ENCODE results near the gene ACTL10. TPM values are rescaled to one million over a fixed set of nuclear protein-coding genes. Genes with fewer than 3 reads are reported as not detected.
A peak's percentile ranks its signal among the peaks of the same experiment; 100 is the strongest.

The ACTL10 gene
- total RNA-seq, 1 donor from 2014 or later: 0.82 TPM

DNA sequence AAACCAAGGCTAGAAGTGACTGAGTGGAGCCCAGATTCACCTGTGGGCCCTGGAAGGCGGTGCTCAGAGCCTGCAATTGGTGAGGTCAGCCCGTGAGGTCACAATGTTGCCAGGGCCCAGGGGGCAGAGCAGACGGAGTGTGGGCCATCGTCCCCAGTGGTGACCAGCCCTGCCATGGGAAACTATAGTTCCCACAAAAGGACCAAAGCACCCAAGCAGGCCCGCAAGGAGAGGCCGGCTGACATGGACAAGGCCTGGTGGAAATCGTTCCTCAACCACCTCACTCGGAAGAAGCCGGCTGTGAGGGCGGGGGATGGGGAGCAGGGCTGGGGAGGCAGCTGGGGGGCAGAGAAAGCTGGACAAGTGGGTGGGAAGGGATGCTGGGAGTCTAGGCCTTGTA, 4.6 kb upstream of the ACTL10 start, which contains the start of gene C20orf144:
C20orf144 (plus strand) TSS at position 156 of the 400 bp plus-strand sequence; CDS start at position 175, 19 bp downstream.
- FAIRE-seq (no peak), DNase-seq (ENCODE audit: low spot score in 2 of 2) (no peak)

DNA sequence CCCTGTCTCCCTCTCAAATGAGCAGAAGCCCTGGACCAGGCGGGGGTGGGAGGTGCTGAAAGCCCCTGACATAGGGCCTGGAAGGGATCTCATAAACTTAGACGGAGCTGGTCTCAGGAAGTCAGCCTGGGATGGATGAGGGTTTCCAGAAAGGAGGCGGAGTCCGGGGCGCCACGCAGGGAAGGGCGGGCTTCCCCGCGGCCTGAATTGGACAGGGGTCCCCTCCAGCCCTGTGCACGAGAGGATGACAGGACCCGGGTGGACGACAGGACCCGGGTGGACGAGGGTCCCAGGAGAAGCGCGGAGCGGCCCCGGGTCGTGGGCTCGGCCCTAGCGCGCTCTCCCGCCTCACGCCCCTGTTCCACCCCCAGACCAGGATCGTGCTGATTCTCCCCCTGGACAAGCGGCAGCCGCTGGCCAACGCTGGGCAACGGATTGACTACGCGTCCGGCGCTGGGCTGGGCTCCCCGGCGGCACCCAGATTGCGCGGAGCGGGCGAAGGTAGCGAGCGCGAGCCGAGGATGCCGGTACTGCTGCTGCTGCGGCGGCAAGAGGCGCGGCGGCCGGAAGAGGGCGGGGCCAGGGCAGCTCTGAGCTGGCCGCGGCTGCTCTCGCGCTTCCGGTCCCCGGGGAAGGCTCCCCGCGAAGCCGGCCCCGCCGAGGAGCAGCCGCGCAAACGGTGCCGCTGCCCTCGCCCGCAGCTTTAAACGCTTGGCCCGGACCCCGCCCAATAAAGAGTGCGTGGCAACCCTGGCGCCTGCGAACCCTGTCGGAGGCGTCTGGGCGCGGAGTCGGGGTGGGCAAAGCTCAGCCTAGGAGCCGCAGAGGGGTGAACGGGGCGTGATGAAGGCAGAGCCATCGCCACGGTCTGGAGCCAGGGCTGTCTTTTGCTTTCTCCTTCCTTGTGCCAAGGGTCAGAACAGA, 3.3 kb upstream of the ACTL10 start:
- DNase-seq (ENCODE audit: low spot score in 2 of 2) (peak; percentile 85 to 89), FAIRE-seq (no peak)

DNA sequence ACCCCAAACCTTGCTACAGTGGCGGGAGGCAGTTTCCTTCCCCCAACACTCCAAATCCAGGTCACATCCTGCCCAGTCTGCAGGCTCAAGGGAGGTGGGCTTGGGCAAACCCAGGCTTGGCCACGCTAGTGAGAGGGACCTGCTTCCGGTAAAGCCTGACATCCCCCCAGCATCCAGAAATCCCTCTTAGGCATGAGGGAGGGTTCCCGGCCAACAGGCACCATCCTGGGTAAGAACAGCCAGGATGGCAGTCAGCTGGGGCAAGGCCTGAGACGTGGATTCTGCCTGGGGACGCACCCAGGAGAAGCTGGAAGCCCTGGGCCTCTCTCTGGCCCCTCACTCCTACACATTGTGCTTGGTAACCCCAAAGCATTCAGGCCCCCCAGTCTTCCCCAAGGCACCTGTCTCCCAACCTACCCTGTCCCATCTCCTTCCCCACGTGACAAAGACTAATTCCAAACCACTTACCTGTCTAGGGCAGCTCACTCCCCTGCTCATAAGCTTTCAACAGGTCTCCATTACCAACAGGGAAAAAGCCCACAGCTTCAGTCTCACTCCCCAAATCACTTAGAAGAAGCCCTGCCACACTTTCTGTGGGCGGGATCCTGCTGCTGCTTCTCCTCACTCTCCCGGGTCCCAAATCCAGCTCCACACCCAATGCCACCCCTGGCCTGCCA, 2.5 kb upstream of the ACTL10 start:
- DNase-seq (ENCODE audit: low spot score in 2 of 2) (no peak), FAIRE-seq (no peak)

DNA sequence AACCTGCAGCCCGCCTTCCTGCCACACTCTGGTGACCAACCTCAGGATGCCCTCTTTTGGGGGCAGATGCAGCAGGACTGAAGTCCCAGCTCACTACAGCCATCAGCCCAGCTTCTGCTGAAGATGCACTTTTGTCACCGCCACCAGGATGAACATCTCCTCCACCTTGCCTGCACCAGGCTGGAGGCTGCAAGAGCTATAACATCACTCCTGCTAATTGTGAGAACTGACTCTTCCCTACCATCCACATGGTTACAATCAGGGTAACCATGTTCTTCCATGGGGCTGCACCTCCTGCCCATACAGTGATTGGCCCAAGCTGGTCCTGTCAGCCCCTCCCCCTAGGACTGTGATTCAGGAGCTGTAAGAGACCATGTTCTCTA, 2.0 kb upstream of the ACTL10 start:
- FAIRE-seq: no peak
- no peak for DNase-seq (ENCODE audit: low spot score in 2 of 2)

DNA sequence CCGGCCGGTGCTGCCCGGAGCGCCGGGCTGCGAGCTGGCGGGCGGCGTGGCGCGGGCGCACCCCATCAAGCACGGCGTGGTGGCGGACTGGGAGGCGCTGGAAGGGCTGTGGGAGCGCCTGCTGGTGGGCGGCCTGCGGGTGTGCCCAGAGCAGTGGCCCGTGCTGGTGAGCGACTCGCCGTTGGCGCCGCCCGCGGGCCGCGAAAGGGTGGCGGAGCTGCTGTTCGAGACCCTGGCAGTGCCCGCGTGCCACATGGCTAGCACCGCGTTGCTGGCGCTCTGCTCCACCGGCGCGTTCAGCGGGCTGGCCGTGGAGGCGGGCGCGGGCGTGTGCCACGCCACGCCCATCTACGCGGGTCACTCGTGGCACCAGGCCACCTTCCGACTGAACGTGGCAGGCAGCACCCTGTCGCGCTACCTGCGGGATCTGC, 517 bp downstream of the ACTL10 start:
- DNase-seq (ENCODE audit: low spot score in 2 of 2): peak in 1 of 2 donors; percentile 58
- FAIRE-seq: no peak

DNA sequence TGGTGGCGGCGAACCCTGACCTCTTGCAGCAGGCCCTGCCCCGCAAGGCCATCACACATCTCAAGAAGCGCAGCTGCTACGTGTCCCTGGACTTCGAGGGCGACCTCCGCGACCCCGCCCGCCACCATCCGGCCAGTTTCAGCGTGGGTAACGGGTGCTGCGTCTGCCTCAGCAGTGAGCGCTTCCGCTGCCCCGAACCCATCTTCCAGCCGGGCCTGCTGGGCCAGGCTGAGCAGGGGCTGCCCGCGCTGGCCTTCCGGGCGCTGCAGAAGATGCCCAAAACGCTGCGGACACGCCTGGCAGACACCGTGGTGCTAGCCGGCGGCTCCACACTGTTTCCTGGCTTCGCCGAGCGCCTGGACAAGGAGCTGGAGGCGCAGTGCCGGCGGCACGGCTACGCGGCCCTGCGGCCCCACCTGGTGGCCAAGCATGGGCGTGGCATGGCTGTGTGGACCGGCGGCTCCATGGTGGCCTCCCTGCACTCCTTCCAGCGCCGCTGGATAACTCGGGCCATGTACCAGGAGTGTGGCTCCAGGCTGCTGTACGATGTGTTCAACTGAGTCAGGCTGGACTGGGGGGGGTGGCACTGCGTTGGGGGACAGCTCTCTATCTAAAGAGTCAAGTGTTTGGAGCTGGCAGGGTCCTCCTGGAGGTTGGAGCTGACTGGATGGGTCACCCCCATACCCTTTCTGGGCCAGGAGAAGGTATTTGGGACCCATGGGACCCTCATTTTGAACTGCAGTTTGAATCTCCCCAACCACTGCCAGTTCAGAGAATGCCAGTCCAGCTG, 1.1 kb downstream of the ACTL10 start:
- DNase-seq (ENCODE audit: low spot score in 2 of 2): peak; percentile 82 to 86
- no peak for FAIRE-seq

DNA sequence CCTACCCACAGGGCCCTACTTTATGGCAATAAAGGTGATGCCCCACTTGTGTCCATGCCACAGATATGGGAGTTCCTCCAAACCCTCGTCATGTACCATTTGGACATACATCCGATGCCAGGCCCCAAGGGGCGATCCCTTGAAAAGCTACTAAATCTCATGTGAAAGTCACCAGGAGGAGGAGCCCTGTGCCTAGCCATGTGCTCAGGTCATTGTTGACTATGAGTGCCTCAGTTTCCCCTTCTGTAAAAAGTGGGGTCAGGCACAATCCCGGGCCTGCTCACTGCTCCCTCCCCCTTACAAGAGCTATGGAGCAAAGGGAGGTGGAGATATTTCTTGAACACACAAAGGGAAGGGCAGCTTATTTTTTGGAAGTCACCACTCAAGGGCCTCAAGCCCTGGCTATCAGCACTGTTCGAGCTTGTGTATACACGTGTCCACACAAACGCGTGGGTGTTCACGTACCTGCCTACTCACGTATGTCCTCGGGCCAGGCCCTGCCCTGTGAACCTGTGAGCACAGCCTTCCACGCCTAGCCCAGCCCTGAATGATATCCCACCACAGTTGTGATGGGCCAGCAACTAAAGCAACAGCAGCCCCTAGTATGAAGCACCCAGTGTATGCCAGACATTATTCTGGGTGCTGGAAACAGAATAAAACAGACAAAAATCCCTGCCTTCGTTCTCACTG, 1.9 kb downstream of the ACTL10 start:
- FAIRE-seq (no peak), DNase-seq (ENCODE audit: low spot score in 2 of 2) (no peak)

DNA sequence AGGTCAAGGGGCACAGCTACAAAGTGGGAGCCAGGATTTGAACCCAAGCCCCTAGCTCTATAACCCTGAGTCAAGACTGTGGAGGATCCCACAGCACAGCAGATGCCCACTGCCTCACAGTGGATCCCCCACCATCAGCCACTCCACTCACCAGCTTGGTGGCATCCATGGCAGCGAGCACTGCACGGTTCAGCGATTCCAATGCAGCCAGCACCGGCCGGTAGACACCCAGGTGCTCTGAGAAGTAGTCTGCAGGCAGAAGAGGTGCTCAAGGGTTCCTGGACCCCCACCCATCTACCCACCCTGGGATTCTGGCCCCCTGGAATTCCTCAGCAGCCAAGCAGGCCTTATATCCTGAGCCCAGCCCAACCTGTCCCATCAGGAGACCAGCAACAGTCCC, 2.5 kb downstream of the ACTL10 start:
- FAIRE-seq (no peak), DNase-seq (ENCODE audit: low spot score in 2 of 2) (no peak)

DNA sequence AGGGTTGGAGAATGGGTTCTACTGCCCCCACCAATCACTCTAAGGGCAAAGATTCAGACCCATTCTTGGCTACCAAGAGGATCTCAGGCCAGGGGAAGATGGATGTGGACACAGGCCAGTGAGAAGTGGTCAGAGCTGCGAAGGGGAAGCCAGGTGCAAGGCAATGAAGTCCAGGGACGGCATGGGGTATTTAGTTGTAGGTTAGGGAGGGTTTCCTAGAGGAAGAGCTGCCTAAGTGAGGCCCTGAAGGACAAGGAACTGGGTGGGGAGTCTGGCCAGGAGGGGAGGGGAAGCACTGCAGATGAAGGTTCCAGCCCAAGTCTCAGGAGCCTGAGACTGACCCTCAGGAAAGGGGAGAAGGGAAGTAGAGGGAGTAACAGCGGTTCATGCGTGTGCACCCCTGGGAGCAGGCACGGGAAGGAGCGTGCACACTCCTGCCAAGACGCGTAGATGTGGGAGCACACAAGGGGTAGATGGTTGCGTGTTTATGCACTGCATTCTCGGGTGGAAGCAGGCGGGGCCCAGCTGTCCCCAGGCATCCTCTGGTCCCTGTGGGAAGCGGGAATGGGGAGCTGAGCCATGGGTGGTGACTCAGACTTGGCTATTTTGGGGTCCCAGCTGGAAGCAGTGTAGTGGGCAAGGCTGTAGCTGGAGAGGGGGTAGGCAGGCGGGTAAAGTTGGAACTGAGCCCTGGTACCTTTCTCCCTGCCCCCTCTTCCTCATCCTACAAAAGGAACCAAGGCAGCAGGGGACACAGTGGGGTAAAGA, 3.3 kb downstream of the ACTL10 start:
- DNase-seq (ENCODE audit: low spot score in 2 of 2): no peak
- no peak for FAIRE-seq

DNA sequence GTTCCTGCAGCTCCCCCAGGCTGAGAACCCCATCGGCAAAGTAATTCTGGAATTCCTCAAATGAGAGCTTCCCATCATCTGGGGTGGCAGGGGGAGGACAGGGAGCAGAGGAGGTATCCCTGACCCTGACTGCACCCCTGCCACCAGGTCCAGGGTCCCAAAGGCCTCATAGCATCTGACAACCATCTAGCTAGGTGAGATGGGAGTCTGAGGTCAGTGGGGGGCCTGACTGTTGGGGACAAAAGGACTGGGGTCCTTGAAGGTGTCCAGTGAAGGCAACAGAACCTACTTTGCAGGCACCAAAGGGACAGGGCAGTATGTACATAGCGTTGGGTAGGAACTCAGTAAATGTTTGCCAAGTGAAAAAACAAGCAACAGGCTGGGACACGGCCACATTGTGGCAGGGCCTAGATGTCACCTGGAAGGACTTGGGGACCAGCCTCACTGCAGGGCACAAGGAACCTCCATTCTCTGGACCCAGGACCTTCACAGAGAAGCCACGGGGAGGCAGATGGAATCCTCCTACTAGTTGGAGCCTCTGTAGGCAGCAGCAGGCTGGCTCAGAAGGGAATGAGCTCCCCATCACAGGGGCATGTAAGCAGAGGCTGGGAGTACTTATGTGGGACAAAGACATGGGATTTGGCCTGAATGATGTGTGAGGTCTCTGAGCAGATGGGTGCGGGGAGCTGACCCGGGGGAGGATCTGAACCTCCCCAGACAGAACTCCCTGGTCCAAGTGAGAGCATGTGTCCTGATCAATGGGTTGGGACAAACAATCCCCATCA, 4.2 kb downstream of the ACTL10 start:
- DNase-seq (ENCODE audit: low spot score in 2 of 2): no peak
- no peak for FAIRE-seq

DNA sequence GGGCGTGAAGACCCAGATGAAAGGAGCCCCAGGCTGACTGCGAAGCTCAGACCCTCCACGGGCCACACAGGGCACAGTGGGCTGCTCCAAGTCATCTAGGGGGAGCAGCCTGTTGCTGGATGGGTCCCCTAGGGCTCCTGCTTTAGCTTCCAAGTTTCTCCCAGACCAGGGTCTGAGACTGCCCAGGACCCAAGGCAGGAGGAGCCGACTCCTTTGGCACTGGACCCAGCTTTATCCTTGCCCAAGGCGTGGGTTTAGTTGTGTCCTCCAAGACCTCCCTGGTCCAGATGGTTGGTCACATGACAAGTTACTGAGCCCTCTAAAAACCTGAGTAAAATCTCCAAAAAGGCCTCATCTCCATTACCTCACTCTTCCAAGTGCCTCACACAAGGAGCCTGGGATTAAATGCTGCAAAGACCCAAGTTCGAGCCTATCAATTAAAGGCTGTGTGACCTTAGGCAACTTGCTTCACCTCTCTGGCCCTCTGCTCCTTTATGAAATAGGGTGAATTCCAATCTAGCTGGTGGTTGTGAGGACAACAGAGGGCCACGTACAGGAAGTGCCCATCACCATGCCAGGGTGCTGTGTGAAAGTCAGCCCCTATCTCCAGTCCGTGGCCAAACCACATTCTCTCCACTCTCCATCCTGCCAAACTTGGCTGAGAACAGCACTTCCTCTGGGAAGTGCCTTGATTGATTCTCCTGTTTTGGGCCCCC, 5.0 kb downstream of the ACTL10 start:
- DNase-seq (ENCODE audit: low spot score in 2 of 2) (no peak), FAIRE-seq (no peak)

DNA sequence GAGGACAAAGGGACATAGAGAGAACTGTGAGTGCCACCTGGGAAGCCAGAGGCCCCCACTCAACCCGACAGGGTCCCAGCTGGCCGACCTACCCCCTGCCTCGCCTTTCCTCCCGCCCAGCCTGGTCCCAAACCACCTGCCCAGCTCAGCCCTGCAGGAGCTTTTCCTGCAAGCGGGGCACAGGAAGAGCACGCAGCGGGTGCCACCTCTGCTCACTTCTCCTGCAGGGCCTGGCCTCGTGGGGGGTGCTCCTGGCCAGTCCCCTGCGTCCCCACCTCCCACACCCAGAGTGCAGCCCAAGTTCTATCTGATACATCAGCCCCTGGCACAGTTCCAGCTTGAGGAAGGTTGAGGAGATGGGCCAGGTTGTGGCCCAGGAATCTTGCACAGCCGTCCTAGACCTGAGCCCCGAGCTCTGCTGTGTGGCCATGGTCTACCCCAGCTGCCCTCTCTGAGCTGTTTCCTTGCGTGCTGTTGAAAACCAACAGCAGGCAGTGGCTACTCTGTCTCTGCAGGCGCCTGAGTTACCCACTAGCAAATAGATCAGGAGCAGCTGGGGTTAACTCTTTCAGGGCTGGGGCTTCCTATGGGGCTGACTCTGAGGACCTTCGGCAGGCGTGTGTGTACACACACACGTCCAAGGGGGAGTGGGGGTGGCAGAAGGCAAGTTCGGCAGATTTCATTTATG, 5.8 kb downstream of the ACTL10 start:
- no peak for FAIRE-seq
- DNase-seq (ENCODE audit: low spot score in 2 of 2): no peak

DNA sequence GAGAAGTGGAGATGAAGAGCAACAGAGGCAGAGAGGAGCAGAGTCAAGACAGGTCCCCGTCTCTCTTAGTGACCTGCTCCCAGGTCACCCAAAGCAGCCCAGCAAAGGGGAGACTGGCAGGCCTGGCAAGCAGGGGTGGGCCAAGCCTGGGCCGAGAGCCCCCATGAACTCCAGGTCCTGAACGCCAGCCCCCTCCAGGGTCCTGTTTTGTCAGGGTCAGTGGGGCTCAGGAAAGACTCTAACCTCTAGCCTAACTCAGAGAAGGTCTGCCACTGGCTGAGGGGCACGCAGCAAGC, 6.3 kb downstream of the ACTL10 start:
- DNase-seq (ENCODE audit: low spot score in 2 of 2) (no peak), FAIRE-seq (no peak)

DNA sequence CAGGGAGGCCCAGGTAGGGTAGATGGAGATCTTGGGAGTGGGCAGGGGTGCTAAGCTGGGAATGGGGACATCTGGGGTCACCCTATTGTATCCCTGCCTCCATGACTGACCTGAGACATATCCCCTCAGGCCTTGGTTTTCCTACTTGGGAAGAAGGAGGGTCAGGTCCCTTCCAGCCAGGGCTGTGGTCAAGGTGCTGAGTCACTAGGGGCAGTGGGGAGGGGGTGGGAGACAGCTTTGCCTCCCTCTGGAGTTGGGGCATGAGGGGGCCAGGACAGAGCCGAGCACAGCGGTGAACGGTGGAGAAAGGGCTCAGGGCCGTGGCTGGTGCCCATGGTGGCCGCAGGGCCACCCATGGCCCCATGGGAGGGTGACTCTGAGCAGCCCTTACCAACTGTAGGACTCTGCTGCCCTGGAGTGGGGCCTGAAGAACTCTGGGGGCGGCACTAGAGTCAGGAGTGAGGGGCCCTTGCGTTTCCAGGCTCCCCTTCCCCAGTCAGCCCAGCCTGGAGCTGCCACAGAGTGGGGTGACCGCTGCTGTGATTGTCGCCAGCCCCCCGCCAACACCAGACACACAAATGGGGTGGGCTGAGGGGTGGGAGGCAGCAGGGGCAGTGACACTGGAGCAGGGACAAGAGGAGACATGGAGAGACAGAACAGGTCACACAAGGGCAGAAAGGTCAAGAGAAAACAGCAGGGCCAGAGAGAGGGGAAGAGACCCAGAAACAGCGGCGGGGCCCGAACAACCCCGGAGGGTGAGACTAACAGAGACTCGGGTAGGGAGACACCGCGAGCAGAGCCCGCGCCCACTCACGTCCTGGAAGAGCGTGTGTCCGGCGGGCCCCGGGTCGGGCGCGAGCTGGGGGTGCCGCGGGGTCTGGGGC, 6.9 kb downstream of the ACTL10 start:
- FAIRE-seq (no peak), DNase-seq (ENCODE audit: low spot score in 2 of 2) (peak in 1 of 2 donors; percentile 51)

DNA sequence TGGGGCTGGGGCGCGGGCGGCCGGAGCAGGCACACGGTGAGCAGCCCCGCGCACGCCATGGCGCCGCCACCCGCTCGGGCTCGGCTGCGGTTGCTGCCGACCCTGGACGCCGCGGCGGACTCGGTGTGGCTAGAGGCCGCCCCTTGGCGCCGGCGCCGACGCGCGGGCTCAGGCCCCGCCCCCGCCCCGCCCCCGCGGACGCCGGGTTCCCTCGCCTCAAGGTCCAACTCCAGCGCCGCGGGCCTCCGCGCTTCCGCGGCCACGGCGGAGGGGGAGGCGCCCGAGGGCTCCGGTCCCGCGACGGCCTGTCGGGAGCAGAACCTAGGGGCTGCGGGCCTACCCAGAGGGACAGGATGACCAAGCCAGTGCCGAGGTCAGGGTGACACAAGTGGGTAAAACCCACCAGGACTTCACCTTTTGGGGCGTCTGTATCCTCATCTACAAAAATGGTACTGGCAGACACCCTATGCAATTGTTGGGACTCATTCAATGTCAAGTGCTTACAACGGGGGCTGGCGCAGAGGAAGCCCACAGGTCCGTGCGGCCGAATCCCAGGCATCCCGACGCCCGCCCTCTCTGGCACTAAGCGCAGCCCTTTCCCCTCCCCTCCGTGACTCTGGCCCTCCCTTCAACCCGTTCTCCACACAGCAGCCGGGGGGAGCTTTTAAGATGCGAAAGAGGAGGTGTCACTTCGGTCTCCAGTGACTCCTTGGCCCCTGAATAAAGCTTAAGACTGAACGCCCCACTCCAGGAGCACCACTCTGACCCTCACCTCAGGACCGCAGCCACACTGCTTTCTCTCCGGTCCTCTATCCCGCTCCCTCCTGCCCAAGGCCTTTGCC, 7.8 kb downstream of the ACTL10 start, which contains the start of gene NECAB3:
NECAB3 (minus strand) TSS at position 135 of the 842 bp plus-strand sequence; CDS start at position 59, 76 bp downstream.
- DNase-seq (ENCODE audit: low spot score in 2 of 2) (peak; percentile 94 to 96), FAIRE-seq (no peak)

Measured in frontal cortex (tissue), 4 donors.